GM12873 (cell line): ENCODE results near the gene YY1.

Source experiments
- CTCF ChIP-seq: IDR thresholded peaks from 2 replicates; pipeline ENCODE4 v1.5.1; 2012; ENCODE audit warnings: low read depth, mild to moderate bottlenecking, moderate library complexity, low read length, control low read depth; ENCODE audit not compliant: insufficient read depth; ENCODE audit errors: missing control alignments

YY1 gene

GRCh38 chr14:100221533-100222223 lies 17.3 kb upstream of the YY1 start:
- no peak for TF ChIP-seq CTCF

GRCh38 chr14:100222224-100223093 lies 16.5 kb upstream of the YY1 start:
- TF ChIP-seq CTCF, result no peak

GRCh38 chr14:100223332-100224201 lies 15.4 kb upstream of the YY1 start:
- TF ChIP-seq CTCF, result no peak

- no peak for TF ChIP-seq CTCF
Measured at GRCh38 chr14:100224229-100224866, 14.6 kb upstream of the YY1 start.

GRCh38 chr14:100225169-100225568 lies 13.8 kb upstream of the YY1 start:
- no peak for TF ChIP-seq CTCF

GRCh38 chr14:100230361-100230760 lies 8.6 kb upstream of the YY1 start:
- TF ChIP-seq CTCF, result no peak
